GM23338 (cell line): Measurements from ENCODE around the gene GRIA4. TPM values are rescaled to one million over a fixed set of nuclear protein-coding genes. Genes with fewer than 3 reads are reported as not detected.

ENCODE experiments used
- ATAC-seq: fragments of 200-7000 bp; cut with Tn5 transposase; 3 replicates; pipeline ENCODE4 v1.9.1; 2020
- DNase-seq: peaks from one replicate; pipeline ENCODE4 v3.0.0-alpha.2; 2015; ENCODE audit warnings: low spot score
- H2AFZ ChIP-seq: fragments of 200-600 bp; sonication (generic); 2 replicates; pipeline ENCODE4 v1.8.0; 2016; ENCODE audit warnings: antibody characterized with exemption, mild to moderate bottlenecking, moderate library complexity
- H3F3A ChIP-seq: fragments of 200-600 bp; sonication (generic); replicated peaks from 2 replicates; pipeline ENCODE4 v1.8.0; 2017; ENCODE audit warnings: antibody characterized with exemption, mixed run types, low read depth
- H3K27ac ChIP-seq: fragments of 200-600 bp; sonication (generic); 2 replicates; pipeline ENCODE4 v1.6.1; 2016; ENCODE audit warnings: low read depth
- H3K27me3 ChIP-seq: fragments of 200-600 bp; sonication (generic); 2 replicates; pipeline ENCODE4 v1.8.0; 2016; ENCODE audit warnings: mild to moderate bottlenecking, mixed run types, moderate library complexity; ENCODE audit not compliant: insufficient read depth
- H3K36me3 ChIP-seq: fragments of 200-600 bp; sonication (generic); 2 replicates; pipeline ENCODE4 v1.8.0; 2016; ENCODE audit warnings: mild to moderate bottlenecking; ENCODE audit not compliant: insufficient read depth
- H3K4me1 ChIP-seq: fragments of 200-600 bp; sonication (generic); 2 replicates; pipeline ENCODE4 v1.8.0; 2016; ENCODE audit warnings: mild to moderate bottlenecking, moderate library complexity; ENCODE audit not compliant: insufficient read depth
- H3K4me2 ChIP-seq: fragments of 200-600 bp; sonication (generic); 2 replicates; pipeline ENCODE4 v1.7.1; 2017; ENCODE audit warnings: mixed run types
- H3K4me3 ChIP-seq: fragments of 200-600 bp; sonication (generic); 2 replicates; pipeline ENCODE4 v1.6.1; 2016; ENCODE audit warnings: mixed run types
- H3K79me2 ChIP-seq: fragments of 200-600 bp; sonication (generic); replicated peaks from 2 replicates; pipeline ENCODE4 v1.8.0; 2017; ENCODE audit warnings: mild to moderate bottlenecking; ENCODE audit not compliant: insufficient read depth
- H3K9me2 ChIP-seq: fragments of 200-600 bp; sonication (generic); 2 replicates; pipeline ENCODE4 v1.8.0; 2017; ENCODE audit not compliant: insufficient read depth
- H4K20me1 ChIP-seq: fragments of 200-600 bp; sonication (generic); replicated peaks from 2 replicates; pipeline ENCODE4 v1.8.0; 2017; ENCODE audit warnings: mild to moderate bottlenecking; ENCODE audit not compliant: insufficient read depth
- H3K27ac Mint-ChIP-seq: 2 replicates; pipeline ENCODE4 v1.8.0; 2020; ENCODE audit warnings: inconsistent platforms, mild to moderate bottlenecking, moderate library complexity, mixed read lengths
- H3K27me3 Mint-ChIP-seq: 3 replicates; pipeline ENCODE4 v1.8.0; 2022; ENCODE audit warnings: low read depth, mild to moderate bottlenecking, moderate library complexity, mixed read lengths, inconsistent platforms; ENCODE audit not compliant: insufficient read depth, poor library complexity
- H3K36me3 Mint-ChIP-seq: 3 replicates; pipeline ENCODE4 v1.8.0; 2021; ENCODE audit warnings: low read depth, mild to moderate bottlenecking, inconsistent platforms, moderate library complexity, mixed read lengths
- H3K4me1 Mint-ChIP-seq: 3 replicates; pipeline ENCODE4 v1.8.0; 2020; ENCODE audit warnings: mild to moderate bottlenecking, inconsistent platforms, mixed read lengths
- H3K4me3 Mint-ChIP-seq: 3 replicates; pipeline ENCODE4 v1.8.0; 2021; ENCODE audit warnings: moderate library complexity, mild to moderate bottlenecking, inconsistent platforms, mixed read lengths
- H3K9me3 Mint-ChIP-seq: 3 replicates; pipeline ENCODE4 v1.8.0; 2020; ENCODE audit warnings: moderate library complexity, mild to moderate bottlenecking, inconsistent platforms, mixed read lengths
- CREB1 ChIP-seq: fragments of 250-450 bp; sonication (Bioruptor Pico); IDR thresholded peaks from 2 replicates; pipeline ENCODE4 v1.5.0; 2020; ENCODE audit warnings: low read depth, mild to moderate bottlenecking, moderate library complexity
- ETS1 ChIP-seq: IDR thresholded peaks from 2 replicates; pipeline ENCODE4 v1.6.1; 2016; ENCODE audit warnings: antibody characterized with exemption
- EZH2 ChIP-seq: fragments of 200-600 bp; sonication (generic); IDR thresholded peaks from one replicate; pipeline ENCODE4 v1.8.0; 2017; ENCODE audit warnings: antibody characterized with exemption, mild to moderate bottlenecking, low read depth; ENCODE audit not compliant: unreplicated experiment
- EZH2phosphoT487 ChIP-seq: fragments of 200-600 bp; sonication (generic); IDR thresholded peaks from one replicate; pipeline ENCODE4 v1.8.1; 2018; ENCODE audit warnings: antibody characterized with exemption; ENCODE audit not compliant: unreplicated experiment
- JUNB ChIP-seq: IDR thresholded peaks from one replicate; pipeline ENCODE4 v1.6.1; 2016; ENCODE audit warnings: antibody characterized with exemption; ENCODE audit not compliant: unreplicated experiment
- NANOG ChIP-seq: IDR thresholded peaks from 2 replicates; pipeline ENCODE4 v1.6.1; 2016; ENCODE audit warnings: antibody characterized with exemption, borderline replicate concordance
- POLR2AphosphoS5 ChIP-seq: IDR thresholded peaks from 2 replicates; pipeline ENCODE4 v1.6.1; 2016; ENCODE audit warnings: antibody characterized with exemption, low read depth
- ZNF114 ChIP-seq: fragments of 250-450 bp; sonication (Bioruptor Pico); IDR thresholded peaks from 2 replicates; pipeline ENCODE4 v1.5.0; 2020; ENCODE audit warnings: mild to moderate bottlenecking, moderate library complexity
- ZNF331 ChIP-seq: fragments of 250-450 bp; sonication (Bioruptor Pico); IDR thresholded peaks from 2 replicates; pipeline ENCODE4 v1.5.0; 2020; ENCODE audit warnings: low read depth, mild to moderate bottlenecking, moderate library complexity
- polyA plus RNA-seq: library from polyadenylated mRNA; unstranded; fragments of >200 nt; fragmentation: Nextera tagmentation; extraction: Ambion mirVana; gene quantifications from 2 replicates; pipeline ENCODE4 v1.2.1, GENCODE V29; 2016
- total RNA-seq: library from RNA; depleted of rRNA; stranded (reverse); fragments of >200 nt; shearing (Covaris generic); gene quantifications from 2 replicates; pipeline ENCODE4 v1.2.3, GENCODE V29; 2014
- TF ChIP-seq, protein P1 (sequence below): IDR thresholded peaks from one replicate; pipeline ENCODE4 v1.6.1; 2018; ENCODE audit warnings: antibody characterized with exemption; ENCODE audit not compliant: unreplicated experiment
- TF ChIP-seq, protein P2 (sequence below), 2 experiments: fragments of 200-600 bp in 1 of 2; sonication (generic) in 1 of 2; conservative IDR thresholded peaks; 2 replicates each; pipeline versions ENCODE4 v1.5.1 to v1.6.1; 2016 to 2017; ENCODE audit warnings: antibody characterized with exemption in 2 of 2, low read depth in 2 of 2, mild to moderate bottlenecking in 2 of 2, moderate library complexity in 1 of 2
- TF ChIP-seq, protein P3 (sequence below): fragments of 250-450 bp; sonication (Bioruptor Pico); IDR thresholded peaks from 2 replicates; pipeline ENCODE4 v1.5.0; 2020; ENCODE audit warnings: mild to moderate bottlenecking, moderate library complexity

The GRIA4 gene
- total and polyA plus RNA-seq, 2 experiments from 2014 or later, result 17.8 to 71.1 TPM

- Mint-ChIP-seq H3K27me3 (no peaks in the 10 kb centered on the region), H3K9me3 (no peaks in the 10 kb centered on the region), H3K4me1 (0 out of 3 replicates have a peak, but pooled peaks cover 4% of the 10 kb centered on the region), H3K4me3 (no peak overlapping the region), H3K36me3 (no peaks in the 10 kb centered on the region), H3K27ac (no peak overlapping the region)
- TF ChIP-seq ETS1 (no peak), ZNF114 (CRISPR knock-in tag) (no peak), CREB1 (CRISPR knock-in tag) (no peak), EZH2 (no peak), EZH2phosphoT487 (no peak), POLR2AphosphoS5 (no peak), JUNB (no peak), ZNF331 (CRISPR knock-in tag) (no peak), NANOG (no peak)
- TF ChIP-seq, protein P1, sequence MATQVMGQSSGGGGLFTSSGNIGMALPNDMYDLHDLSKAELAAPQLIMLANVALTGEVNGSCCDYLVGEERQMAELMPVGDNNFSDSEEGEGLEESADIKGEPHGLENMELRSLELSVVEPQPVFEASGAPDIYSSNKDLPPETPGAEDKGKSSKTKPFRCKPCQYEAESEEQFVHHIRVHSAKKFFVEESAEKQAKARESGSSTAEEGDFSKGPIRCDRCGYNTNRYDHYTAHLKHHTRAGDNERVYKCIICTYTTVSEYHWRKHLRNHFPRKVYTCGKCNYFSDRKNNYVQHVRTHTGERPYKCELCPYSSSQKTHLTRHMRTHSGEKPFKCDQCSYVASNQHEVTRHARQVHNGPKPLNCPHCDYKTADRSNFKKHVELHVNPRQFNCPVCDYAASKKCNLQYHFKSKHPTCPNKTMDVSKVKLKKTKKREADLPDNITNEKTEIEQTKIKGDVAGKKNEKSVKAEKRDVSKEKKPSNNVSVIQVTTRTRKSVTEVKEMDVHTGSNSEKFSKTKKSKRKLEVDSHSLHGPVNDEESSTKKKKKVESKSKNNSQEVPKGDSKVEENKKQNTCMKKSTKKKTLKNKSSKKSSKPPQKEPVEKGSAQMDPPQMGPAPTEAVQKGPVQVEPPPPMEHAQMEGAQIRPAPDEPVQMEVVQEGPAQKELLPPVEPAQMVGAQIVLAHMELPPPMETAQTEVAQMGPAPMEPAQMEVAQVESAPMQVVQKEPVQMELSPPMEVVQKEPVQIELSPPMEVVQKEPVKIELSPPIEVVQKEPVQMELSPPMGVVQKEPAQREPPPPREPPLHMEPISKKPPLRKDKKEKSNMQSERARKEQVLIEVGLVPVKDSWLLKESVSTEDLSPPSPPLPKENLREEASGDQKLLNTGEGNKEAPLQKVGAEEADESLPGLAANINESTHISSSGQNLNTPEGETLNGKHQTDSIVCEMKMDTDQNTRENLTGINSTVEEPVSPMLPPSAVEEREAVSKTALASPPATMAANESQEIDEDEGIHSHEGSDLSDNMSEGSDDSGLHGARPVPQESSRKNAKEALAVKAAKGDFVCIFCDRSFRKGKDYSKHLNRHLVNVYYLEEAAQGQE, result no peak
- TF ChIP-seq, protein P2, sequence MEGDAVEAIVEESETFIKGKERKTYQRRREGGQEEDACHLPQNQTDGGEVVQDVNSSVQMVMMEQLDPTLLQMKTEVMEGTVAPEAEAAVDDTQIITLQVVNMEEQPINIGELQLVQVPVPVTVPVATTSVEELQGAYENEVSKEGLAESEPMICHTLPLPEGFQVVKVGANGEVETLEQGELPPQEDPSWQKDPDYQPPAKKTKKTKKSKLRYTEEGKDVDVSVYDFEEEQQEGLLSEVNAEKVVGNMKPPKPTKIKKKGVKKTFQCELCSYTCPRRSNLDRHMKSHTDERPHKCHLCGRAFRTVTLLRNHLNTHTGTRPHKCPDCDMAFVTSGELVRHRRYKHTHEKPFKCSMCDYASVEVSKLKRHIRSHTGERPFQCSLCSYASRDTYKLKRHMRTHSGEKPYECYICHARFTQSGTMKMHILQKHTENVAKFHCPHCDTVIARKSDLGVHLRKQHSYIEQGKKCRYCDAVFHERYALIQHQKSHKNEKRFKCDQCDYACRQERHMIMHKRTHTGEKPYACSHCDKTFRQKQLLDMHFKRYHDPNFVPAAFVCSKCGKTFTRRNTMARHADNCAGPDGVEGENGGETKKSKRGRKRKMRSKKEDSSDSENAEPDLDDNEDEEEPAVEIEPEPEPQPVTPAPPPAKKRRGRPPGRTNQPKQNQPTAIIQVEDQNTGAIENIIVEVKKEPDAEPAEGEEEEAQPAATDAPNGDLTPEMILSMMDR (conservative IDR thresholded peaks at IDR 0.05; ENCODE audit: low read depth in 2 of 2), result no peak
- TF ChIP-seq, protein P3, sequence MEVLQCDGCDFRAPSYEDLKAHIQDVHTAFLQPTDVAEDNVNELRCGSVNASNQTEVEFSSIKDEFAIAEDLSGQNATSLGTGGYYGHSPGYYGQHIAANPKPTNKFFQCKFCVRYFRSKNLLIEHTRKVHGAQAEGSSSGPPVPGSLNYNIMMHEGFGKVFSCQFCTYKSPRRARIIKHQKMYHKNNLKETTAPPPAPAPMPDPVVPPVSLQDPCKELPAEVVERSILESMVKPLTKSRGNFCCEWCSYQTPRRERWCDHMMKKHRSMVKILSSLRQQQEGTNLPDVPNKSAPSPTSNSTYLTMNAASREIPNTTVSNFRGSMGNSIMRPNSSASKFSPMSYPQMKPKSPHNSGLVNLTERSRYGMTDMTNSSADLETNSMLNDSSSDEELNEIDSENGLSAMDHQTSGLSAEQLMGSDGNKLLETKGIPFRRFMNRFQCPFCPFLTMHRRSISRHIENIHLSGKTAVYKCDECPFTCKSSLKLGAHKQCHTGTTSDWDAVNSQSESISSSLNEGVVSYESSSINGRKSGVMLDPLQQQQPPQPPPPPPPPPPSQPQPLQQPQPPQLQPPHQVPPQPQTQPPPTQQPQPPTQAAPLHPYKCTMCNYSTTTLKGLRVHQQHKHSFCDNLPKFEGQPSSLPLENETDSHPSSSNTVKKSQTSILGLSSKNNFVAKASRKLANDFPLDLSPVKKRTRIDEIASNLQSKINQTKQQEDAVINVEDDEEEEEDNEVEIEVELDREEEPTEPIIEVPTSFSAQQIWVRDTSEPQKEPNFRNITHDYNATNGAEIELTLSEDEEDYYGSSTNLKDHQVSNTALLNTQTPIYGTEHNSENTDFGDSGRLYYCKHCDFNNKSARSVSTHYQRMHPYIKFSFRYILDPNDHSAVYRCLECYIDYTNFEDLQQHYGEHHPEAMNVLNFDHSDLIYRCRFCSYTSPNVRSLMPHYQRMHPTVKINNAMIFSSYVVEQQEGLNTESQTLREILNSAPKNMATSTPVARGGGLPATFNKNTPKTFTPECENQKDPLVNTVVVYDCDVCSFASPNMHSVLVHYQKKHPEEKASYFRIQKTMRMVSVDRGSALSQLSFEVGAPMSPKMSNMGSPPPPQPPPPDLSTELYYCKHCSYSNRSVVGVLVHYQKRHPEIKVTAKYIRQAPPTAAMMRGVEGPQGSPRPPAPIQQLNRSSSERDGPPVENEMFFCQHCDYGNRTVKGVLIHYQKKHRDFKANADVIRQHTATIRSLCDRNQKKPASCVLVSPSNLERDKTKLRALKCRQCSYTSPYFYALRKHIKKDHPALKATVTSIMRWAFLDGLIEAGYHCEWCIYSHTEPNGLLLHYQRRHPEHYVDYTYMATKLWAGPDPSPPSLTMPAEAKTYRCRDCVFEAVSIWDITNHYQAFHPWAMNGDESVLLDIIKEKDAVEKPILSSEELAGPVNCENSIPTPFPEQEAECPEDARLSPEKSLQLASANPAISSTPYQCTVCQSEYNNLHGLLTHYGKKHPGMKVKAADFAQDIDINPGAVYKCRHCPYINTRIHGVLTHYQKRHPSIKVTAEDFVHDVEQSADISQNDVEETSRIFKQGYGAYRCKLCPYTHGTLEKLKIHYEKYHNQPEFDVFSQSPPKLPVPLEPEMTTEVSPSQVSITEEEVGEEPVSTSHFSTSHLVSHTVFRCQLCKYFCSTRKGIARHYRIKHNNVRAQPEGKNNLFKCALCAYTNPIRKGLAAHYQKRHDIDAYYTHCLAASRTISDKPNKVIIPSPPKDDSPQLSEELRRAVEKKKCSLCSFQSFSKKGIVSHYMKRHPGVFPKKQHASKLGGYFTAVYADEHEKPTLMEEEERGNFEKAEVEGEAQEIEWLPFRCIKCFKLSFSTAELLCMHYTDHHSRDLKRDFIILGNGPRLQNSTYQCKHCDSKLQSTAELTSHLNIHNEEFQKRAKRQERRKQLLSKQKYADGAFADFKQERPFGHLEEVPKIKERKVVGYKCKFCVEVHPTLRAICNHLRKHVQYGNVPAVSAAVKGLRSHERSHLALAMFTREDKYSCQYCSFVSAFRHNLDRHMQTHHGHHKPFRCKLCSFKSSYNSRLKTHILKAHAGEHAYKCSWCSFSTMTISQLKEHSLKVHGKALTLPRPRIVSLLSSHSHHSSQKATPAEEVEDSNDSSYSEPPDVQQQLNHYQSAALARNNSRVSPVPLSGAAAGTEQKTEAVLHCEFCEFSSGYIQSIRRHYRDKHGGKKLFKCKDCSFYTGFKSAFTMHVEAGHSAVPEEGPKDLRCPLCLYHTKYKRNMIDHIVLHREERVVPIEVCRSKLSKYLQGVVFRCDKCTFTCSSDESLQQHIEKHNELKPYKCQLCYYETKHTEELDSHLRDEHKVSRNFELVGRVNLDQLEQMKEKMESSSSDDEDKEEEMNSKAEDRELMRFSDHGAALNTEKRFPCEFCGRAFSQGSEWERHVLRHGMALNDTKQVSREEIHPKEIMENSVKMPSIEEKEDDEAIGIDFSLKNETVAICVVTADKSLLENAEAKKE (CRISPR knock-in tag), result no peak
- H3K4me3 ChIP-seq, result no peak overlapping the region
- H2AFZ ChIP-seq, result no peak overlapping the region
- no peak for ATAC-seq
- DNase-seq, result no peak
- H3K36me3 ChIP-seq, result no peaks in the 10 kb centered on the region
- no peaks in the 10 kb centered on the region for H3K9me2 ChIP-seq
- no peaks in the 10 kb centered on the region for H3K27me3 ChIP-seq
- no peaks in the 10 kb centered on the region for H4K20me1 ChIP-seq
- H3K4me1 ChIP-seq, result peaks cover 8% of the 10 kb centered on the region; the same call in 1 of the 2 replicates
- H3F3A ChIP-seq, result no peaks in the 10 kb centered on the region
- H3K4me2 ChIP-seq, result no peak overlapping the region
- H3K27ac ChIP-seq, result no peak overlapping the region
- H3K79me2 ChIP-seq, result no peaks in the 10 kb centered on the region
Observed at GRCh38 chr11:105802390-105802789, 192.5 kb downstream of the GRIA4 start.
